H9 (cell line): Measurements from ENCODE around the gene ACSBG1. TPM values are rescaled to one million over a fixed set of nuclear protein-coding genes. Genes with fewer than 3 reads are reported as not detected.

ENCODE experiments used
- DNase-seq: peaks from one replicate; pipeline ENCODE4 v3.0.0-alpha.2; 2017
- H2AFZ ChIP-seq: one replicate; pipeline ENCODE4 v1.6.1; 2013; ENCODE audit warnings: mild to moderate bottlenecking, low read length, control low read depth, moderate library complexity
- H2AK5ac ChIP-seq: 2 replicates; pipeline ENCODE4 v1.6.1; 2013; ENCODE audit warnings: low read length, control low read depth, mixed read lengths; ENCODE audit not compliant: insufficient read length
- H2BK120ac ChIP-seq: one replicate; pipeline ENCODE4 v1.6.1; 2013; ENCODE audit warnings: low read depth, mild to moderate bottlenecking, low read length, control low read depth, inconsistent platforms; ENCODE audit not compliant: poor library complexity, severe bottlenecking
- H2BK12ac ChIP-seq: 2 replicates; pipeline ENCODE4 v1.6.1; 2013; ENCODE audit warnings: low read length, control low read depth, mixed read lengths, low read depth; ENCODE audit not compliant: insufficient read length
- H2BK15ac ChIP-seq: 2 replicates; pipeline ENCODE4 v1.6.1; 2013; ENCODE audit warnings: low read depth, low read length, control low read depth
- H2BK20ac ChIP-seq: one replicate; pipeline ENCODE4 v1.6.1; 2013; ENCODE audit warnings: low read depth, mild to moderate bottlenecking, low read length, control low read depth, inconsistent platforms; ENCODE audit not compliant: poor library complexity, severe bottlenecking
- H2BK5ac ChIP-seq: 2 replicates; pipeline ENCODE4 v1.6.1; 2013; ENCODE audit warnings: low read length, control low read depth, mixed read lengths; ENCODE audit not compliant: insufficient read length
- H3K14ac ChIP-seq: 2 replicates; pipeline ENCODE4 v1.6.1; 2013; ENCODE audit warnings: low read length, control low read depth; ENCODE audit not compliant: insufficient read depth
- H3K18ac ChIP-seq: 2 replicates; pipeline ENCODE4 v1.6.1; 2013; ENCODE audit warnings: low read depth, mild to moderate bottlenecking, mixed read lengths, low read length, control low read depth; ENCODE audit not compliant: insufficient read length
- H3K23ac ChIP-seq: 2 replicates; pipeline ENCODE4 v1.6.1; 2013; ENCODE audit warnings: low read length, control low read depth, mixed read lengths, low read depth; ENCODE audit not compliant: insufficient read length
- H3K23me2 ChIP-seq: 2 replicates; pipeline ENCODE4 v1.6.1; 2013; ENCODE audit warnings: low read depth, mild to moderate bottlenecking, mixed read lengths, low read length, control low read depth; ENCODE audit not compliant: insufficient read length, poor library complexity, severe bottlenecking
- H3K27ac ChIP-seq: 2 replicates; pipeline ENCODE4 v1.5.1; 2013; ENCODE audit warnings: low read length, control low read depth, mixed read lengths, low read depth; ENCODE audit not compliant: insufficient read length
- H3K27me3 ChIP-seq: 2 replicates; pipeline ENCODE4 v1.6.1; 2013; ENCODE audit warnings: low read length, control low read depth, inconsistent platforms; ENCODE audit not compliant: insufficient read depth
- H3K4ac ChIP-seq: 2 replicates; pipeline ENCODE4 v1.6.1; 2013; ENCODE audit warnings: low read depth, mild to moderate bottlenecking, control low read depth, inconsistent platforms, low read length, moderate library complexity
- H3K4me1 ChIP-seq: 2 replicates; pipeline ENCODE4 v1.6.1; 2013; ENCODE audit warnings: low read length, control low read depth, inconsistent platforms; ENCODE audit not compliant: insufficient read depth
- H3K4me2 ChIP-seq: 2 replicates; pipeline ENCODE4 v1.6.1; 2013; ENCODE audit warnings: low read length, control low read depth, mixed read lengths; ENCODE audit not compliant: insufficient read length, insufficient read depth
- H3K56ac ChIP-seq: 2 replicates; pipeline ENCODE4 v1.6.1; 2013; ENCODE audit warnings: low read depth, mild to moderate bottlenecking, mixed read lengths, low read length, control low read depth; ENCODE audit not compliant: insufficient read length
- H3K79me1 ChIP-seq: 2 replicates; pipeline ENCODE4 v1.6.1; 2013; ENCODE audit warnings: low read depth, mild to moderate bottlenecking, moderate library complexity, low read length, control low read depth, inconsistent platforms; ENCODE audit not compliant: insufficient read depth, poor library complexity, severe bottlenecking
- H3K79me2 ChIP-seq: 2 replicates; pipeline ENCODE4 v1.6.1; 2013; ENCODE audit warnings: low read length, control low read depth, inconsistent platforms; ENCODE audit not compliant: insufficient read depth
- H3K9ac ChIP-seq: 2 replicates; pipeline ENCODE4 v1.6.1; 2013; ENCODE audit warnings: low read length, control low read depth, mixed read lengths; ENCODE audit not compliant: insufficient read length; ENCODE audit errors: extremely low read depth
- H3K9me3 ChIP-seq: one replicate; pipeline ENCODE4 v1.6.1; 2013; ENCODE audit warnings: low read depth, low read length, inconsistent platforms; ENCODE audit not compliant: control insufficient read depth
- H3T11ph ChIP-seq: one replicate; pipeline ENCODE4 v1.6.1; 2013; ENCODE audit warnings: mild to moderate bottlenecking, low read length, control low read depth, inconsistent platforms
- H4K20me1 ChIP-seq: one replicate; pipeline ENCODE4 v1.6.1; 2013; ENCODE audit not compliant: control insufficient read depth, insufficient read length, insufficient read depth
- H4K5ac ChIP-seq: 2 replicates; pipeline ENCODE4 v1.6.1; 2013; ENCODE audit warnings: low read depth, mild to moderate bottlenecking, mixed read lengths, low read length, control low read depth; ENCODE audit not compliant: insufficient read length
- H4K8ac ChIP-seq: replicated peaks from 2 replicates; pipeline ENCODE4 v1.6.1; 2013; ENCODE audit warnings: low read length, control low read depth, mixed read lengths, low read depth; ENCODE audit not compliant: insufficient read length
- H4K91ac ChIP-seq: 2 replicates; pipeline ENCODE4 v1.6.1; 2013; ENCODE audit warnings: low read depth, mild to moderate bottlenecking, moderate library complexity, mixed read lengths, low read length, control low read depth; ENCODE audit not compliant: insufficient read length
- H3K27ac Mint-ChIP-seq, 3 experiments: 2 replicates in 2 of 3; 3 replicates in 1 of 3; pipeline ENCODE4 v1.8.0; 2020 to 2021; ENCODE audit warnings: mixed read lengths in 3 of 3, mild to moderate bottlenecking in 1 of 3, moderate library complexity in 1 of 3
- H3K27me3 Mint-ChIP-seq: 2 replicates; pipeline ENCODE4 v1.8.0; 2021; ENCODE audit warnings: low read depth, mild to moderate bottlenecking, moderate library complexity, mixed read lengths
- H3K36me3 Mint-ChIP-seq, 3 experiments: 2 replicates in 2 of 3; 3 replicates in 1 of 3; pipeline ENCODE4 v1.8.0; 2020 to 2021; ENCODE audit warnings: low read depth in 3 of 3, mixed read lengths in 3 of 3; ENCODE audit not compliant: insufficient read depth in 1 of 3
- H3K4me1 Mint-ChIP-seq, 2 experiments: 2 replicates each; pipeline ENCODE4 v1.8.0; 2020; ENCODE audit warnings: mixed read lengths in 2 of 2
- H3K4me3 Mint-ChIP-seq, 2 experiments: 2 replicates in 1 of 2; 3 replicates in 1 of 2; pipeline ENCODE4 v1.8.0; 2020 to 2021; ENCODE audit warnings: mild to moderate bottlenecking in 2 of 2, mixed read lengths in 2 of 2, moderate library complexity in 1 of 2
- H3K9me3 Mint-ChIP-seq, 2 experiments: 2 replicates in 1 of 2; 3 replicates in 1 of 2; pipeline ENCODE4 v1.8.0; 2020; ENCODE audit warnings: mild to moderate bottlenecking in 2 of 2, mixed read lengths in 2 of 2, moderate library complexity in 1 of 2
- WGBS: extraction: QIAGEN DNeasy Blood & Tissue Kit; methylation state at CpG from one replicate; pipeline ENCODE4 v1.1.7; 2013; ENCODE audit warnings: missing lambda C conversion rate, low lambda C conversion rate, mixed read lengths; ENCODE audit not compliant: insufficient read length; ENCODE audit errors: extremely low coverage; 5-methylcytosine and 5-hydroxymethylcytosine counted together
- total RNA-seq: library from RNA; stranded (reverse); gene quantifications from 2 replicates; pipeline ENCODE4 v1.2.1, GENCODE V29; 2021
- TF ChIP-seq, protein P1 (sequence below): fragments of 200-600 bp; sonication (generic); conservative IDR thresholded peaks from 3 replicates; pipeline ENCODE4 v1.8.0; 2021; ENCODE audit warnings: antibody characterized with exemption, mild to moderate bottlenecking

The ACSBG1 gene
- total RNA-seq, 1 experiment from 2014 or later, result 2.2 TPM

DNA sequence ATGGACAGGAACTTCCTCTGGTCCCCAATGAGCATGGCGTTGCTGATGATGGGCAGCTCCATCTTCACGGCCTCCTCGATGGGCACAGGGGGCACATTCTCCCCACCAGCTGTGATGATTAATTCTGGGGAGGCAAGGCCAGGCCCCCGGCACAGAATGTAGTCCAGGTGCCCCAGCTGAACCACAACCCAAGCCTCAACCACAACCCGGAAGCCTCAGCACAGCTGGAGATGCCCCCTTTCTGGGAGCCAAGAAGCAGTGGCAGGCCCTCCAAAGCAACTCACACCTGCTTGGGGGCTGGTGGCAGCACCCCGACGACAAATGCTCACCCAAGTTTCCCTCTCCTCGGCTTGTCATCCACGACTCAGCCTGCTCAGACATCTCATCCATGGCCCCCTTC, 60.0 kb downstream of the ACSBG1 start:
- H3K9me3 Mint-ChIP-seq, result no peaks in the 10 kb centered on the region
- Histone ChIP-seq H3K56ac (no peak overlapping the region), H2BK120ac (no peak overlapping the region), H3K9ac (no peak overlapping the region), H3K18ac (no peak overlapping the region), H2AK5ac (no peak overlapping the region), H3K23ac (no peak overlapping the region), H4K8ac (no peak overlapping the region), H3K27ac (no peak overlapping the region), H3K9me3 (no peaks in the 10 kb centered on the region), H4K5ac (no peak overlapping the region), H3K23me2 (no peaks in the 10 kb centered on the region), H3K79me2 (no peaks in the 10 kb centered on the region), H4K20me1 (no peaks in the 10 kb centered on the region), H4K91ac (no peak overlapping the region), H3K4ac (no peak overlapping the region), H2BK15ac (no peak overlapping the region), H2BK20ac (no peak overlapping the region), H3T11ph (no peak overlapping the region), H3K4me1 (no peaks in the 10 kb centered on the region), H2BK12ac (no peak overlapping the region), H3K4me2 (no peak overlapping the region), H2AFZ (no peak overlapping the region), H3K14ac (no peak overlapping the region), H3K79me1 (no peaks in the 10 kb centered on the region), H3K27me3 (no peaks in the 10 kb centered on the region), H2BK5ac (no peak overlapping the region)
- TF ChIP-seq, protein P1, sequence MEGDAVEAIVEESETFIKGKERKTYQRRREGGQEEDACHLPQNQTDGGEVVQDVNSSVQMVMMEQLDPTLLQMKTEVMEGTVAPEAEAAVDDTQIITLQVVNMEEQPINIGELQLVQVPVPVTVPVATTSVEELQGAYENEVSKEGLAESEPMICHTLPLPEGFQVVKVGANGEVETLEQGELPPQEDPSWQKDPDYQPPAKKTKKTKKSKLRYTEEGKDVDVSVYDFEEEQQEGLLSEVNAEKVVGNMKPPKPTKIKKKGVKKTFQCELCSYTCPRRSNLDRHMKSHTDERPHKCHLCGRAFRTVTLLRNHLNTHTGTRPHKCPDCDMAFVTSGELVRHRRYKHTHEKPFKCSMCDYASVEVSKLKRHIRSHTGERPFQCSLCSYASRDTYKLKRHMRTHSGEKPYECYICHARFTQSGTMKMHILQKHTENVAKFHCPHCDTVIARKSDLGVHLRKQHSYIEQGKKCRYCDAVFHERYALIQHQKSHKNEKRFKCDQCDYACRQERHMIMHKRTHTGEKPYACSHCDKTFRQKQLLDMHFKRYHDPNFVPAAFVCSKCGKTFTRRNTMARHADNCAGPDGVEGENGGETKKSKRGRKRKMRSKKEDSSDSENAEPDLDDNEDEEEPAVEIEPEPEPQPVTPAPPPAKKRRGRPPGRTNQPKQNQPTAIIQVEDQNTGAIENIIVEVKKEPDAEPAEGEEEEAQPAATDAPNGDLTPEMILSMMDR, result no peak
- no peak for DNase-seq
- no peaks in the 10 kb centered on the region for H3K27me3 Mint-ChIP-seq
- peak overlapping the region in 1 of 3 experiments; percentile 5; a peak in 1 of 7 replicates for H3K27ac Mint-ChIP-seq
- H3K36me3 Mint-ChIP-seq, result peaks cover 8 to 35% (median 13%) of the 10 kb centered on the region in 3 experiments
- no peak overlapping the region for H3K4me3 Mint-ChIP-seq
- no CpG with 5 or more reads among the region's 9 CpGs for WGBS
- H3K4me1 Mint-ChIP-seq, result no peaks in the 10 kb centered on the region
